ENCODE measurements around the gene DVL2.

DNA sequence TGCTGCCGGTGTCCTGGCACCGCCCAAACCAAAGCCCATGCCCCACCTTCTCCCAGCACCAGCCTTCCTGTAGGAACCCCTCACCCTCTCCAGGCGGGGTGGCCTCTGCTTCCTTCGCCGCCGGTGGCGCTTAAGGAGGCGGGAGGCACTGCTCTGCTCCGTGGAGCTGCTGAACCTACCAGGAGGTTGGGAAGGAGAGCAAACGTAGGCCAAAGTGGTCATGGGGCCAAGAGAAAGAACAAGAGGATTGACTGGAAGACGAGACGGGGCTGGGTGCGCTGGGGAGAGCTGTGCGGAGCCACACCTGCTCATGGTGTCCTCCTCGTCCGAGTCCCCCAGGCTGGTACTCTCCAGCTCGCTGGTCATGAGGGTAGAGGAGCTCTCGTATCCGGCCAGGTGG is 4.8 kb downstream of the DVL2 start:
- TF ChIP-seq POLR2A (IDR thresholded peaks at IDR 0.05): no peak
- TF ChIP-seq, protein P1, sequence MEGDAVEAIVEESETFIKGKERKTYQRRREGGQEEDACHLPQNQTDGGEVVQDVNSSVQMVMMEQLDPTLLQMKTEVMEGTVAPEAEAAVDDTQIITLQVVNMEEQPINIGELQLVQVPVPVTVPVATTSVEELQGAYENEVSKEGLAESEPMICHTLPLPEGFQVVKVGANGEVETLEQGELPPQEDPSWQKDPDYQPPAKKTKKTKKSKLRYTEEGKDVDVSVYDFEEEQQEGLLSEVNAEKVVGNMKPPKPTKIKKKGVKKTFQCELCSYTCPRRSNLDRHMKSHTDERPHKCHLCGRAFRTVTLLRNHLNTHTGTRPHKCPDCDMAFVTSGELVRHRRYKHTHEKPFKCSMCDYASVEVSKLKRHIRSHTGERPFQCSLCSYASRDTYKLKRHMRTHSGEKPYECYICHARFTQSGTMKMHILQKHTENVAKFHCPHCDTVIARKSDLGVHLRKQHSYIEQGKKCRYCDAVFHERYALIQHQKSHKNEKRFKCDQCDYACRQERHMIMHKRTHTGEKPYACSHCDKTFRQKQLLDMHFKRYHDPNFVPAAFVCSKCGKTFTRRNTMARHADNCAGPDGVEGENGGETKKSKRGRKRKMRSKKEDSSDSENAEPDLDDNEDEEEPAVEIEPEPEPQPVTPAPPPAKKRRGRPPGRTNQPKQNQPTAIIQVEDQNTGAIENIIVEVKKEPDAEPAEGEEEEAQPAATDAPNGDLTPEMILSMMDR (IDR thresholded peaks at IDR 0.05): no peak

Data from esophagus squamous epithelium (tissue), 4 donors.